Smooth muscle cell (in vitro differentiated cells): ENCODE results near the gene SESTD1. TPM values are rescaled to one million over a fixed set of nuclear protein-coding genes. Genes with fewer than 3 reads are reported as not detected.
A peak's percentile ranks its signal among the peaks of the same experiment; 100 is the strongest.
"Not testable (repeated sequence)": the region's sequence is repeated elsewhere in the genome, so short reads cannot be mapped to it uniquely, and the experiment has no call there.

ENCODE experiments used
- DNase-seq: peaks from one replicate; lab custom pipeline; 2025; ENCODE audit not compliant: unreplicated experiment; lab: John Stamatoyannopoulos, UW
- H2AFZ ChIP-seq: fragments of 200-600 bp; sonication (generic); 2 replicates; pipeline ENCODE4 v1.6.0; 2016; ENCODE audit warnings: antibody characterized with exemption, low read depth, mild to moderate bottlenecking
- H3F3A ChIP-seq: fragments of 200-600 bp; sonication (generic); 2 replicates; pipeline ENCODE4 v1.6.0; 2017; ENCODE audit warnings: antibody characterized with exemption, low read depth
- H3K27ac ChIP-seq: fragments of 200-600 bp; sonication (generic); 2 replicates; pipeline ENCODE4 v1.5.1; 2016; ENCODE audit warnings: low read depth, mild to moderate bottlenecking
- H3K27me3 ChIP-seq: fragments of 200-600 bp; sonication (generic); 2 replicates; pipeline ENCODE4 v1.6.1; 2016; ENCODE audit warnings: low read depth, mild to moderate bottlenecking
- H3K36me3 ChIP-seq: fragments of 200-600 bp; sonication (generic); 2 replicates; pipeline ENCODE4 v1.5.1; 2016; ENCODE audit warnings: low read depth
- H3K4me1 ChIP-seq: fragments of 200-600 bp; sonication (generic); 2 replicates; pipeline ENCODE4 v1.5.1; 2016; ENCODE audit warnings: low read depth
- H3K4me2 ChIP-seq: fragments of 200-600 bp; sonication (generic); 2 replicates; pipeline ENCODE4 v1.6.0; 2016; ENCODE audit warnings: mild to moderate bottlenecking
- H3K4me3 ChIP-seq: fragments of 200-600 bp; sonication (generic); 2 replicates; pipeline ENCODE4 v1.5.1; 2016; ENCODE audit warnings: mild to moderate bottlenecking
- H3K79me2 ChIP-seq: fragments of 200-600 bp; sonication (generic); 2 replicates; pipeline ENCODE4 v1.6.0; 2016; ENCODE audit warnings: low read depth, mild to moderate bottlenecking
- H3K9ac ChIP-seq: fragments of 200-600 bp; sonication (generic); 2 replicates; pipeline ENCODE4 v1.6.0; 2016; ENCODE audit warnings: low read depth
- H3K9me3 ChIP-seq: fragments of 200-600 bp; sonication (generic); replicated peaks from 2 replicates; pipeline ENCODE4 v1.5.1; 2016; ENCODE audit warnings: low read depth
- H4K20me1 ChIP-seq: fragments of 200-600 bp; sonication (generic); 2 replicates; pipeline ENCODE4 v1.6.0; 2016; ENCODE audit warnings: low read depth
- WGBS: methylation state at CpG from one replicate; pipeline ENCODE4 v1.1.7; 2016; ENCODE audit warnings: low lambda C conversion rate; 5-methylcytosine and 5-hydroxymethylcytosine counted together
- polyA plus RNA-seq: library from polyadenylated mRNA; unstranded; fragments of >200 nt; fragmentation: Nextera tagmentation; extraction: Ambion mirVana; gene quantifications from 2 replicates; pipeline ENCODE4 v1.2.1, GENCODE V29; 2016
- total RNA-seq: library from RNA; depleted of rRNA; stranded (reverse); fragments of >200 nt; gene quantifications from 2 replicates; pipeline ENCODE4 v1.2.3, GENCODE V29; 2014
- TF ChIP-seq, protein P1 (sequence below): fragments of 200-600 bp; sonication (generic); IDR thresholded peaks from 2 replicates; pipeline ENCODE4 v1.5.1; 2017; ENCODE audit warnings: borderline replicate concordance, mild to moderate bottlenecking, antibody characterized with exemption; ENCODE audit not compliant: insufficient read depth, poor library complexity, severe bottlenecking

SESTD1 gene
- total and polyA plus RNA-seq, 2 experiments from 2014 or later = 29.1 to 82.3 TPM

DNA sequence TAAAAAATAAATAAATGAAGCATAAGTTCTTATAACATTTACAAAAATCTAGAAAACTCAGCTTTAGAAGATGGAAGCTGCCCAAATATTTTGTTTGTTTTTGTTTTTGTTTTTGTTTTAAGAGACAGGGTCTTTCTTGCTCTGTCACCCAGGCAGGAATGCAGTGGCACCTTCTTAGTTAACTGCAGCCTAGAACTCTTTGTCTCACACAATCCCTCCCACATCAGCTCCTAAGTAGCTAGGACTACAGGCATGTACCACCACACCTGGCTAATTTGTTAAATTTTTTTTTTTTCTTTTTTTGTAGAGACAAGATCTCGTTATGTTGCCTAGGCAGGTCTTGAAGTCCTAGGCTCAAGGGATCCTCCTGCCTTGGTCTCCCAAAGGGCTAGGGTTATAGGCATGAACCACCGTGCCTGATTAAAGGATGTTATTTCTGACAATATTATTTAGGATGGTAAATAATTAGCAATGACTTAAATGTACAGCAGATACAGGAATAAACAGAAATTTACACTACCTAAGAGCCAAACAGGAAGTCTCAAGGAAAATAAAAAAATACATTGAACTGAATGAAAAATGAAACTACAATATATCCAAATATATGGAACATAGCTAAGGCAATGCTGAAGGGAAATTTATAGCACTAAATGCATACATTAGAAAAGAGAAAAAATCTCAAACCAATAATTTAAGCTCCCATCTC is 17.2 kb downstream of the SESTD1 start:
- H3K9me3 ChIP-seq = no peaks in the 10 kb centered on the region
- H3K4me3 ChIP-seq = no peak overlapping the region
- WGBS = 93% methylated on average over 2 of the region's 2 CpGs
- H3K27ac ChIP-seq = no peak overlapping the region
- no peak overlapping the region for H3K9ac ChIP-seq
- no peak overlapping the region for H2AFZ ChIP-seq
- no peak overlapping the region for H3K4me2 ChIP-seq
- no peaks in the 10 kb centered on the region for H3K36me3 ChIP-seq
- peaks cover 92% of the 10 kb centered on the region for H4K20me1 ChIP-seq
- DNase-seq = no peak
- peaks cover 9% of the 10 kb centered on the region for H3K4me1 ChIP-seq
- H3F3A ChIP-seq = no peaks in the 10 kb centered on the region
- TF ChIP-seq, protein P1, sequence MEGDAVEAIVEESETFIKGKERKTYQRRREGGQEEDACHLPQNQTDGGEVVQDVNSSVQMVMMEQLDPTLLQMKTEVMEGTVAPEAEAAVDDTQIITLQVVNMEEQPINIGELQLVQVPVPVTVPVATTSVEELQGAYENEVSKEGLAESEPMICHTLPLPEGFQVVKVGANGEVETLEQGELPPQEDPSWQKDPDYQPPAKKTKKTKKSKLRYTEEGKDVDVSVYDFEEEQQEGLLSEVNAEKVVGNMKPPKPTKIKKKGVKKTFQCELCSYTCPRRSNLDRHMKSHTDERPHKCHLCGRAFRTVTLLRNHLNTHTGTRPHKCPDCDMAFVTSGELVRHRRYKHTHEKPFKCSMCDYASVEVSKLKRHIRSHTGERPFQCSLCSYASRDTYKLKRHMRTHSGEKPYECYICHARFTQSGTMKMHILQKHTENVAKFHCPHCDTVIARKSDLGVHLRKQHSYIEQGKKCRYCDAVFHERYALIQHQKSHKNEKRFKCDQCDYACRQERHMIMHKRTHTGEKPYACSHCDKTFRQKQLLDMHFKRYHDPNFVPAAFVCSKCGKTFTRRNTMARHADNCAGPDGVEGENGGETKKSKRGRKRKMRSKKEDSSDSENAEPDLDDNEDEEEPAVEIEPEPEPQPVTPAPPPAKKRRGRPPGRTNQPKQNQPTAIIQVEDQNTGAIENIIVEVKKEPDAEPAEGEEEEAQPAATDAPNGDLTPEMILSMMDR = no peak
- H3K27me3 ChIP-seq = no peaks in the 10 kb centered on the region
- peaks cover 100% of the 10 kb centered on the region for H3K79me2 ChIP-seq

DNA sequence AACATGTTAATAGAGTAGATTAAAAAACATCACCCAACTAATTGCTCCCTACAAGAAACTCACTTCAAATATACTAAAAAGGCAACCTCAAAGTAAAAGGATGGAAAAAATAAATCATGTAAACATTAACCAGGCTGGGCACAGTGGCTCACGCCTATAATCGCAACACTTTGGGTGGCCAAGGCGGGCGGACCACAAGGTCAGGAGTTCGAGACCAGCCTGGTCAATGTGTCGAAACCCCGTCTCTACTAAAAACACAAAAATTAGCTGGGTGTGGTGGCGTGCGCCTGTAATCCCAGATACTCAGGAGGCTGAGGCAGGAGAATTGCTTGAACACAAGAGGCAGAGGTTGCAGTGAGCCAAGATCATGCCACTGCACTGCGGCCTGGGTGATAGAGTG is 18.8 kb downstream of the SESTD1 start:
- WGBS = 91% methylated on average over 10 of the region's 10 CpGs

DNA sequence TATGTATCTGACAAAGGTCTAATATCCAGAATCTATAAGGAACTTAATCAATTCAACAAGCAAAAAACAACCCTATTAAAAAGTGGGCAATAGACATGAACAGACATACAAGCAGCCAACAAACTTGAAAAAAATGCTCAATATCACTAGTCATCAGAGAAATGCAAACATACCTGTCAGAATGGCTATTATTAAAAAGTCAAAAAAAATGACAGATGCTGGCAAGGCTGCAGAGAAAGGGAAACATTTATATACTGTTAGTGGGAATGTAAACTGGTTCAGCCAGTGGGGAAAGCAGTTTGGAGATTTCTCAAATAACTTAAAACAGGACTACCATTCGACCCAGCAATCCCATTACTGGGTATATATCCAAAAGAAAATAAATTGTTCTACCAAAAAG is 21.6 kb downstream of the SESTD1 start:
- H3K27me3 ChIP-seq = no peaks in the 10 kb centered on the region
- no peak overlapping the region for H2AFZ ChIP-seq
- H3F3A ChIP-seq = no peaks in the 10 kb centered on the region
- peaks cover 99% of the 10 kb centered on the region for H3K79me2 ChIP-seq
- H3K4me2 ChIP-seq = no peak overlapping the region
- peaks cover 25% of the 10 kb centered on the region for H3K4me1 ChIP-seq
- WGBS = 79% methylated on average over 1 of the region's 1 CpG
- TF ChIP-seq, protein P1 = no peak
- no peak for DNase-seq
- H3K4me3 ChIP-seq = no peak overlapping the region
- no peak overlapping the region for H3K9ac ChIP-seq
- H3K27ac ChIP-seq = no peak overlapping the region
- H3K9me3 ChIP-seq = no peaks in the 10 kb centered on the region
- no peaks in the 10 kb centered on the region for H3K36me3 ChIP-seq
- H4K20me1 ChIP-seq = peaks cover 92% of the 10 kb centered on the region

More for the DNA sequence above, 18.8 kb downstream of the SESTD1 start:
- not testable (repeated sequence) for H3K36me3 ChIP-seq, H3K9me3 ChIP-seq, H3K27ac ChIP-seq, H3K4me3 ChIP-seq, H3K27me3 ChIP-seq, H2AFZ ChIP-seq, H3K4me2 ChIP-seq, H3F3A ChIP-seq, DNase-seq, H3K9ac ChIP-seq
- H3K79me2 ChIP-seq = peaks cover 100% of the 10 kb centered on the region
- H3K4me1 ChIP-seq = peaks cover 10% of the 10 kb centered on the region
- H4K20me1 ChIP-seq = peaks cover 92% of the 10 kb centered on the region

DNA sequence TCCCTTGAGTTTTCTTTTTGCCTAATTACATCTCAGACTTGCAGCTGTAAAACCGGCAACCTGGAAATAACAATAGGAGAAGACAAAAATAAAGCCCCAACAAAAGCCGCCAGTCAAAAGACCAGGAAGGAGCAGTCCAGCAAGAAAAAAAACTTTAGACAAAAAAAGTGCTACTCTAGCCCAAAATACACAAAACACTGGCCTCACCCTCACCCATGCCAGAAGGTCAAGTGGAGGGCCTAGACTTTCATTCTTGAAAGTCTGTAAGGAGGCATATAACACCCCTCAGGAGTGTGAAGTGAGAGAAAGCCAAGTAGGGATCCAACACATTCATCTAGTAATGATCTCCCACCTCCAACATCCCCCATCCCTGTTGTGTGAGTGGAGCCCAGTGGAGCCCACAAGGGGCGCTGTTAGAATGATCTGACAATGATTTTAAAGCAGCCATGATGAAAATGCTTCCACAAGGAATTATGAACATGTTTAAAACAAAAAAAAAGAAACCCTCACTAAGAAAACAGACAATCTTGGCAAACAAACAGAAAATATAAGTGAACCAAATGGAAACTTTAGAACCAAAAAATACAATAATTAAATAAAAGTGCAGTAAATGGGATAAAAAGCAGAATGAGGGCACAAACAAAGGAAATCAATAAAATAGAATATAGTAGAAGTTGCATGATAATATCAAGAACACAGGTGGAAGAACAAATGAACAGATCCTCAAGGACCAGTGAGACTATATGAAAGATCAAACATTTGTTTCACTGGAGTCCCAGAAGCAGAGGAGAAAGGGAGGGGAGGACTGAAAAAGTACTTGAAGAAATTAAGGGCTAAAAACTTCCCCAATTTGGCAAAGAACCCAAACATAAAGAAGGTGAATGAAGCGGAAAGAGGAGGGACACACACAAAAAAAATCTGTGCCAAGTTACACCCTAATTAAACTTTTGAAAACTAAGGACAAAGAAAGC is 23.9 kb downstream of the SESTD1 start:
- H3K9ac ChIP-seq = no peak overlapping the region
- no peaks in the 10 kb centered on the region for H3K9me3 ChIP-seq
- no peaks in the 10 kb centered on the region for H3K36me3 ChIP-seq
- DNase-seq = no peak
- WGBS = 93% methylated on average over 4 of the region's 4 CpGs
- H4K20me1 ChIP-seq = peaks cover 80% of the 10 kb centered on the region
- no peak overlapping the region for H2AFZ ChIP-seq
- no peaks in the 10 kb centered on the region for H3K27me3 ChIP-seq
- H3K4me1 ChIP-seq = peaks cover 23% of the 10 kb centered on the region
- no peak overlapping the region for H3K4me2 ChIP-seq
- peaks cover 98% of the 10 kb centered on the region for H3K79me2 ChIP-seq
- no peaks in the 10 kb centered on the region for H3F3A ChIP-seq
- TF ChIP-seq, protein P1 = peak; percentile 8
- peak overlapping the region; percentile 55 for H3K27ac ChIP-seq
- H3K4me3 ChIP-seq = no peak overlapping the region
